Osteocyte (in vitro differentiated cells): ENCODE measurements around the gene UVSSA. TPM values are rescaled to one million over a fixed set of nuclear protein-coding genes. Genes with fewer than 3 reads are reported as not detected.

Source experiments
- DNase-seq: peaks from one replicate; pipeline ENCODE4 v3.0.0; 2021; ENCODE audit warnings: mixed read lengths; ENCODE audit not compliant: unreplicated experiment; ENCODE audit errors: extremely low spot score
- H3K27ac Mint-ChIP-seq: one replicate; pipeline ENCODE4 v1.8.0; 2021; ENCODE audit warnings: mild to moderate bottlenecking, mixed read lengths; ENCODE audit not compliant: unreplicated experiment
- H3K27me3 Mint-ChIP-seq: one replicate; pipeline ENCODE4 v1.8.0; 2021; ENCODE audit warnings: mixed read lengths; ENCODE audit not compliant: unreplicated experiment
- H3K36me3 Mint-ChIP-seq: one replicate; pipeline ENCODE4 v1.8.0; 2021; ENCODE audit warnings: mixed read lengths; ENCODE audit not compliant: unreplicated experiment
- H3K4me1 Mint-ChIP-seq: one replicate; pipeline ENCODE4 v1.8.0; 2021; ENCODE audit warnings: mixed read lengths; ENCODE audit not compliant: unreplicated experiment
- H3K4me3 Mint-ChIP-seq: one replicate; pipeline ENCODE4 v1.8.0; 2021; ENCODE audit warnings: mild to moderate bottlenecking, moderate library complexity, mixed read lengths; ENCODE audit not compliant: unreplicated experiment
- H3K9me3 Mint-ChIP-seq: one replicate; pipeline ENCODE4 v1.8.0; 2021; ENCODE audit warnings: mixed read lengths; ENCODE audit not compliant: unreplicated experiment
- total RNA-seq: library from RNA; stranded (reverse); gene quantifications from 2 replicates; pipeline ENCODE4 v1.2.1, GENCODE V29; 2021
- TF ChIP-seq, protein P1 (sequence below): fragments of 200-600 bp; sonication (generic); IDR thresholded peaks from 2 replicates; pipeline ENCODE4 v1.5.0; 2021; ENCODE audit warnings: antibody characterized with exemption, mild to moderate bottlenecking, moderate library complexity

Gene UVSSA
- total RNA-seq, 1 donor from 2014 or later, result 26.7 TPM

DNA sequence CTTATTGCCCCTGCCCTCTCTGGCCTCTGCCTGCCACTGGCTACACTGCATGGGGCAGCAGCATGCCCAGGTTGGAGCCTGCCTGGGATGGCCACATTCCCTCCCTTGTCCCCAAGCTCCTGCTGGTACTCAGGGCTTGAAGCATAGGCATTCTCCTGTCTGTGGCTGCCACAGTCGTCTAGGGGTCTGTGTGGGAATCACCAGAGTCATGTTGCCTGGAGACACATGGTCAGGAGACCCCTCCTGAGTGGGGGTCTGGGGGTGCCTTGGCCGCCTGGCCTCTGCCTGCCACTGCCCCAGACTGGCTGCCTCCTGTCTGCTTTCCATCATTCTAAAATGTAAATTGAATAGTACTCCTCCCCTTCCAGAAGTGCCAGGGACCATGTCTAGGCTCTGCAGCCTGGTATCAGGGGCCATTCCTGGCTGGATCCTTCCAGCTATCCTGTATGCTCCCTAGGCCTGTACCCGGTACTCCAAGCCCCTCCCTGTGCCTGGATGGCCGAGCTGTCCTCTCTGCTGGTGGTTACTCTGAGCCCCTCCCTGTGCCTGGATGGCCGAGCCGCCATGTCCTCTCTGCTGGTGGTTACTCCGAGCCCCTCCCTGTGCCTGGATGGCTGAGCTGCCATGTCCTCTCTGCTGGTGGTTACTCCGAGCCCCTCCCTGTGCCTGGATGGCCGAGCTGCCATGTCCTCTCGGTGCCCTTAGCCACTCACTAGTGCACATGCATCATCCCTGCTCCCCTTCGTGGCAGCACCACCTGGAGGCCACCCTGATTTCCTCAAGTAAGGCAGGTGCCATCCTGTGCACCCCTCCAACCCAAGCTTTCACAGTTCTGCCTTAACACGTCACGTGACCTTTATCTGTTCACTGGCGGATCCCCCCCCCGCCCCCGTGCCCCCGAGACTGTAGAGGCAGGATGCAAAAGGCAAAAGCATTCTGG, 64.7 kb downstream of the UVSSA start:
- TF ChIP-seq, protein P1, sequence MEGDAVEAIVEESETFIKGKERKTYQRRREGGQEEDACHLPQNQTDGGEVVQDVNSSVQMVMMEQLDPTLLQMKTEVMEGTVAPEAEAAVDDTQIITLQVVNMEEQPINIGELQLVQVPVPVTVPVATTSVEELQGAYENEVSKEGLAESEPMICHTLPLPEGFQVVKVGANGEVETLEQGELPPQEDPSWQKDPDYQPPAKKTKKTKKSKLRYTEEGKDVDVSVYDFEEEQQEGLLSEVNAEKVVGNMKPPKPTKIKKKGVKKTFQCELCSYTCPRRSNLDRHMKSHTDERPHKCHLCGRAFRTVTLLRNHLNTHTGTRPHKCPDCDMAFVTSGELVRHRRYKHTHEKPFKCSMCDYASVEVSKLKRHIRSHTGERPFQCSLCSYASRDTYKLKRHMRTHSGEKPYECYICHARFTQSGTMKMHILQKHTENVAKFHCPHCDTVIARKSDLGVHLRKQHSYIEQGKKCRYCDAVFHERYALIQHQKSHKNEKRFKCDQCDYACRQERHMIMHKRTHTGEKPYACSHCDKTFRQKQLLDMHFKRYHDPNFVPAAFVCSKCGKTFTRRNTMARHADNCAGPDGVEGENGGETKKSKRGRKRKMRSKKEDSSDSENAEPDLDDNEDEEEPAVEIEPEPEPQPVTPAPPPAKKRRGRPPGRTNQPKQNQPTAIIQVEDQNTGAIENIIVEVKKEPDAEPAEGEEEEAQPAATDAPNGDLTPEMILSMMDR, result no peak
- H3K9me3 Mint-ChIP-seq, result no peaks in the 10 kb centered on the region
- H3K36me3 Mint-ChIP-seq, result no peaks in the 10 kb centered on the region
- H3K27me3 Mint-ChIP-seq, result peaks cover 2% of the 10 kb centered on the region
- DNase-seq, result no peak
- no peaks in the 10 kb centered on the region for H3K4me1 Mint-ChIP-seq
- no peak overlapping the region for H3K27ac Mint-ChIP-seq
- no peak overlapping the region for H3K4me3 Mint-ChIP-seq

DNA sequence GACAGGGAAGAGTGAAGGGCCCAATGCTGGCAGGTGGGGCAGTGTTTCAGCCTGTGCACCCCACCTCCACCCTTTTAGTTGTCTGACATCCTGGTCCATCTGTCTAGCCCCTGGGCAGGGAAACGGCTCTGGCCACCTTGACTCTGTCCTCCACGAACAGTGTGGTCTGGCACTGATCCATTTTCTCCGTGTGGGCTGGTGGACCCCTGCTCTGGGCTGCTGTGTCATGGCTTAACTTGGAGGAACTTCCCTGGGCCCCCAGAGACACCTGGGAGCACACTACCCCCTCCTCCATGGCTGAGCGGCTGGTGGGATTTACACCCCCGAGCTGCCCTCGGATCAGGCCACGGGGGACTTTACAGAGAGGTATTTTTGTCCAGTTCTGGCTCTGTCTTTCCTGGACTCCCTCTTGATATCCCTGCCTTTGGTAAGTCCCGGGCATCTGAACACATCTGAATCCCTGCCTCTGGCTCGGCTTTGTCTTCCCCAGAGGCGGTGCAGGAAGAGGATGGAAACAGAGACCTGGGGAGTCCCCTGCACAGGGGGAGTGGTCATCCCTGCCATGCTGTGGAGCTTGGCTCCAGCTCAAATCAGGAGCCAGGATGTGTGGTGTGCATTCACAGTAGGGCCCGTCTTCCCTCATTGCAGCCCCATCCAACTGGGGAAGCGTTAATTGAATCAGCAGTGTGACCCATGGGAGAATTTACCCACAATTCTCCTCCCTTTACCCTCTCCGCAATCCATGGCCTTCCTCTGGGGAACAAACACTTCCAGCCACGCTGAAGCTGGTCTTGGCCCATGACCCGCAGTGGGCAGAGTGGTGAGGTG, 65.6 kb downstream of the UVSSA start:
- H3K9me3 Mint-ChIP-seq, result no peaks in the 10 kb centered on the region
- no peaks in the 10 kb centered on the region for H3K36me3 Mint-ChIP-seq
- no peak overlapping the region for H3K4me3 Mint-ChIP-seq
- H3K4me1 Mint-ChIP-seq, result no peaks in the 10 kb centered on the region
- no peak overlapping the region for H3K27ac Mint-ChIP-seq
- TF ChIP-seq, protein P1, result no peak
- H3K27me3 Mint-ChIP-seq, result no peaks in the 10 kb centered on the region
- no peak for DNase-seq

DNA sequence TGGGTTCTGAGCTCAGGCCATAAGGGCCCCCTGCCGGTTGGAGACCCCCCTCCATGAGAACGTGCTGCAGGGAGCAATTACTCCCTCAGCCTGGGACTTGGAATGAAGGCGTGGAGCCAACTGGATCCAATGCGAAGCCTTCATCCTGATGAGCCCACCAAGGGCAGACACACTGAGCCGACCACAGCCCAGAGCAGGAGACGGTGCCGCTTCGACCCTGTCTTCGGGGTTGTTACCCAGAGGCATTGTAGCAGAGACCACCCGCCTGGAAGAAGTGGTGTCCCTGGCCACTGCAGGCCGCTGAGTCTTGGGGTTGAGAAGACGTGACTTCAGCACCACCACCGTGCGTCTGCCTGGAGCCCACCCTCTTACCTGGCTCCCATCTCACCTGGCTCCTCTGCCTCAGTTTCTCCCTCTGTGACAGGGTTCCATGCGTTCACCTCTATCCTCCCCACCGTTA, 66.2 kb downstream of the UVSSA start:
- TF ChIP-seq, protein P1, result no peak
- DNase-seq, result no peak
- H3K27ac Mint-ChIP-seq, result no peak overlapping the region
- H3K36me3 Mint-ChIP-seq, result no peaks in the 10 kb centered on the region
- H3K4me3 Mint-ChIP-seq, result no peak overlapping the region
- no peaks in the 10 kb centered on the region for H3K4me1 Mint-ChIP-seq
- H3K9me3 Mint-ChIP-seq, result no peaks in the 10 kb centered on the region
- no peaks in the 10 kb centered on the region for H3K27me3 Mint-ChIP-seq

DNA sequence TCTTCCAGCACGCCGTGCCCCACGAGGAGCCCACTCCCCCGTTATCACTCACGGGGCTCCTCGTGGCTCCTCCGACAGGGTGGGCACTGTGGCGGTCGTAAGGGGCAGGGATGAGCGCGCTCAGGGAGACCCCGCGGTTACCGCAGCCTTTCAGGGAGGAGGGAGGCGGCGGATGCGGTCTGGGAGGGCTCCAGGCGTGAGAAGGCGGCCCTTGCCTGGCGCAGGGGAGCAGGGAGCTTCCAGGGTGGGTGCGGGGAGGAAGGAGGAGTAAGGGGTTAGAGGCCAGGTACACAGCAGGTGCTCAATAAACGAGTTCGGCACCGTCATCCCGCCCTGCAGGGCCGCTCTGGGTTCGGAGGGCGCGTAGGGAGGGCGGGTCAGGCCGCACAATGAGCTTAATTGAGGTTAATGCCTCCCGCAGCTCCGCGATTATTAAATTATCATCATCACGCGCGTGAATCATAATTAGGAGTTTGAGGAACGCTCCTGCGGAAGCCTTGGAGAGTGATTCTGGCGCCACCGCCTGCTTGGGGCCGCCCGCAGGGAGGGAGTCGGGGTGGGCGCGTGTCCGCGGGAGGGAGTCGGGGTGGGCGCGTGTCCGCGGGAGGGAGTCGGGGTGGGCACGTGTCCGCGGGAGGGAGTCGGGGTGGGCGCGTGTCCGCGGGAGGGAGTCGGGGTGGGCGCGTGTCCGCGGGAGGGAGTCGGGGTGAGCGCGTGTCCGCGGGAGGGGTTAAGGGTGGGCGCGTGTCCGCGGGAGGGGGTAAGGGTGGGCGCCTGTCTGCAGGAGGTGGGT, 66.9 kb downstream of the UVSSA start:
- Mint-ChIP-seq H3K36me3 (no peaks in the 10 kb centered on the region), H3K9me3 (no peaks in the 10 kb centered on the region), H3K4me1 (no peaks in the 10 kb centered on the region), H3K27ac (no peak overlapping the region), H3K4me3 (no peak overlapping the region), H3K27me3 (no peaks in the 10 kb centered on the region)
- TF ChIP-seq, protein P1, result no peak
- DNase-seq, result peak; percentile 51
